T-helper 22 cell (primary cell): ENCODE data around the gene HMG20A.

Experiments used
- DNase-seq: peaks from one replicate; pipeline ENCODE4 v3.0.0-alpha.2; 2020; ENCODE audit warnings: low read depth

The HMG20A gene

GRCh38 chr15:77430652-77431051, 10.0 kb downstream of the HMG20A start:
- no peak for DNase-seq

- no peak for DNase-seq
Observed at GRCh38 chr15:77436822-77437221, 16.1 kb downstream of the HMG20A start.

DNA sequence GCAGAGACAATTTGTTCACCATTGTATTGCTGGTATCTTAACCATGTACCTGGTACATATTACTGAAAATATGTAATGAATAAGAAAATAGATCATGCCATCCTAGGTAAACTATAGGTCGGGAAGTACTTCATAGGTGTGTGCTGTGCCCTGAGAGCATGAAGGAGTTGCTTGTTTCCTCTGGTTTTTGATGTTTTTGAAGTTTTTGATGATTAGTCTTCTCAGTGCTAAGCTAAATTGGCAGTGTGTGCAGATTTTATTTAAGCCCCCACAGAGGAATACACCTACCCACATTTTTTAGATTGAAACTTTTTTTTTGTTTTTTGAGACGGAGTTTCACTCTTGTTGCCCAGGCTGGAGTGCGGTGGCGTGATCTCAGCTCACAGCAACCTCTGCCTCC, 16.6 kb downstream of the HMG20A start:
- DNase-seq: no peak

DNA sequence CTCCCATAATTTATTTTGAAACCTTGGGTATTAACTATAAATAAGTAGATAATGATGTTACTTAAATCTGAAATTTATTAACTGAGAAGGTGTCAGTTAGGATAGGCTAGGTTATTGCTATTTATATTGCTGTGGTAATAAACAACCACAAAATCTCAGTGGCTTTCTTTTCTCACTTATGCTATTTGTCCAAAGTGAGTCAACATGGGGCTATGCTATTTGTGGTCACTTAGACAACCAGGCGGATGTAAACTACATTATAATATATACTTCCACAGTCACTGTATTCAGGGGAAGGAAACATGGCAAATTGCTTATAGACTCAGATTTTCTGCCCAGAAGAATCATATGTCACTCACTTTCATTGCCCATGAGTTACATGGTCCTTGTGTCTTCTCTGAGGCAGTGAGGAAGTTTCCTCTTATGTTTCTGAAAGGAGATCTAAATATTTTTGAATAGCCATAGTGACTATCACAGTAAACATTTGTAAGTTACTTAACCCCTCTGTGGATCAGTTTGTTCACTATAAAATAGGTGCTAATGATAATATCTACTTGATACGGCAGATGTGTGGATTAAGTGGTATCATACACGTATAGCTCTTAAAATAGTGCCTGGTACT, 19.8 kb downstream of the HMG20A start:
- no peak for DNase-seq

- no peak for DNase-seq
Observed at GRCh38 chr15:77446840-77447390, 26.2 kb downstream of the HMG20A start.

GRCh38 chr15:77454265-77454664, 33.6 kb downstream of the HMG20A start:
- DNase-seq: no peak

GRCh38 chr15:77454951-77455350, 34.3 kb downstream of the HMG20A start:
- DNase-seq: no peak

DNA sequence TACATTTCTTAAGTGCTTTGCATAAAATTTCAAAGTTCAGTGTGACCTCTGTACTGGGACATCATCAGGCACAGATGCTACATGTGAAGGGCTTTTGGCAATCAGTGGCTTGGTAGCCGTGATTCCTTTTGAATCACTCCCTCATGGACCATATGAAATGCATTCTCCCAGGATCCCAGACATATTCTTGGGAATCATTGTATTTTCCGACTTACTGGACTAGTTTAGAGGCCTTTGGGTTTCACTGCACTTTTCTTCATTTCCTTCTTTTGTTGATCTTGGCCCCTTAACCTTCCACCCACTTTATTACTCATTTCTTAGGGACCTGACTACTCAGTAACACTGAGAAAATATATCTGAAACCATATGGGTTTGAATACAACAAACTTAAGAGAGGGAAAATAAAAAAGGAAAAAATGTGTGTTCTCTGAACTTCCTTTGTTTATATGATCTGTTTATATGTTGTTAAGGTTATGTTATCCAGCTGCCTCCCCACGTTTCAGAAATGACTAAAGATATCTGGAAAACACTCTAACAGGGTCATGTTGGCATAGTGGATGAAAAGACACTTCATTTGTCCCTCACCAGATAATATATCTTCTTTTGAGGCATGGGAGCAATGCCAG, 35.1 kb downstream of the HMG20A start:
- no peak for DNase-seq

DNA sequence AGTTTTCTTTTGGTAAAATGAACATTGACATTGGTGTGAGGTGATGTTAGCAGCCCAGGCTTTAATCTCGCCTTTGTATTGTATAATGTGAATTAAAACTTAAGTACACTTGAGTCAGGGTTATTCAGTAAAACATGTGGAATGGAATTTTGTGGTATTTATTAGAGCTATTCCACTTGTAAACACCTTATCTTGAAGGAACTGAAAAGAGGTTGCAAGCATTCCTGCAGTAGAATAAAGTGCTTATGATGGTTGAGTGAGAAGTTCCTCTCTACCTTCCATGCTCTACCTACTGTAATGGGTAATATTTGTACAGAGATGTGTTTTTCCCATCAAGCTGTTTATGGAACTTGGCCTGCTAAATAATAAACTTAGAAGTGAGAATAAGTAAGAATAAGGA, 36.1 kb downstream of the HMG20A start:
- DNase-seq: no peak

DNA sequence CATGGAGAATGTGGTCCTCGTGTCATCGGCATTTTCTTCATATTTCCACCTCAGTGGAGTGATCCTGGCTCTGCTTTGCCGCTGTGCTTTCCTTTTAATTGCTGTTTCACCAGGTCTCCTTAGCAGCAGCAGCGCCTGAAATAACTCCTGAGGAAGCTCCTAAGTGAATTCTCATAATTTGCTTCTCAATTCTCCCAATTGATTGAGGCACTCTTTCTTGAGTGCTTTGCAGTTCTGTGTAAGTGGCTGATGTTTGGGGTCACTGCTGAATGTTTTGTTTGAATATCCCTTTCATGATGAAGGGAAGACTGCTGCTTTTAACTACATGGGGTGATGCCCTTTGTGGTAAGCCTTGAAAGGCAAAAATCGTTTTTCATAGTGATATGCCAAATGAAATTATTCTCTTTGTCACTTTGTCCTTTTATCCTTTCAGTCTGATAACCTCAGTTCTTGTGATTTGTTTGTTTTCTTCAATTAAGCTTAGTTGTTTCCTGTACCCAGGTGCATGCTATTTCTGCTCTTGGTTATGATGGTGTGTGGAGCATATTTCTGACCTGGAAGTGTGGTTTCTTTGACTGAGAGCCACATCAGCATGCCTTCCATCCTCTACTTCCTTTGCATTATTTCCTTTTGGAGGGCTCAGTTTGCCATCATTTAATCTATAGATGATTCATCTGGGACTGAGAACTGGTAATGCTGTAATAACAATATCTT, 36.7 kb downstream of the HMG20A start:
- DNase-seq: no peak

DNA sequence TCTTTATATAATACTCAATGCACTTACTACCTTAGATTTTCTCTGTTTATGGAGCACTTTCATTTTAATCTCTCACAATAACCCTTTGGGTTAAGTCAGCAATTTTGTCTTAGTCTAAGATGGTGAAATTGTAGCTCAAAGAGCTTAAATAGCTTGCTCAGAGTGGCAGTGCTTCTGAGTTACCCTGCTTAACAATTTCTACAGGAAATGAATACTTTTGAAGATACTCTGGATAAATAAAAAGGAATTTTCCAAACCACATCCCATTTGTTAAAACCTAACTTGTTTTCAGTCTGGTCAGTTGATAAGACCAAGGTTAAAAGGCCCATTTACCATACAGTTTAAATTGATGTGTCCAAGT, 37.2 kb downstream of the HMG20A start:
- DNase-seq: no peak

DNA sequence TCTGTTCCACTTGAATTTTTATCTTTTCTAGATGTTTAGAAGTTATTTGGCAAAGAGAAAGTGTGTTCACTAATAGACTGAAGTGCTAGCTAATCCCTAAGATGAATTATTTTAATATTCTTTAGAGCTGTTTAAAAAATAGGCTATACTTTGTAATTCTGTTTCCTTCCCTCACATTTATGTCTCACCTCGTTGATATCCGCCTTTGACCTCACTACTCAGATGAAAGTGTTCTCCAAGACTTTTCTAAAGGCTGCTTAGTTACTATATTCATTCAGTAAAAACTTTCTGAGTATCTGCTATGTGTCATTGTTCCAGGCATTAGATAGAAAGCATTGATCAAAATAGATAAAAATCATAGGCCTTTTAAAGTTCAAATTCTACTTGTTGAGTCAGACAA, 38.3 kb downstream of the HMG20A start:
- no peak for DNase-seq

DNA sequence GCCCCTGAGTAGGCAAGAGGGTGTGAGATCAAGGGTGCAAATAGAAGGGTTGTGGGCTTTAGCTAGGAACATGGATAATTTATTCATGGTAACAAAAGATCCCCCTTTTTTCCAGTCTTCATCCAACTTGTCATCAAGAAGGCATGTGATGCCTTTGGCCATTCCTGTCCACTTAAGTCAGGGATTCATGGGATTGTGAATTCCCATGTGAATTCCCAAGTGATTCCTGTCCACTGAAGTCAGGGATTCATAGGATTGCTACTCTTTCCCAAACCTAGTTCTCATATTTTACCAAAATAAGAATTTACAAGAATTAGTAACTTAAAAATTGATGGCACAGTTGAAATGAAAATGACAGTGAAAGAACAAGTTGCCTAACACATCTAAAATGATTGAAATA, 40.8 kb downstream of the HMG20A start:
- DNase-seq: no peak

GRCh38 chr15:77464129-77464865, 43.6 kb downstream of the HMG20A start:
- no peak for DNase-seq

GRCh38 chr15:77466521-77466920, 45.8 kb downstream of the HMG20A start:
- DNase-seq: no peak

DNA sequence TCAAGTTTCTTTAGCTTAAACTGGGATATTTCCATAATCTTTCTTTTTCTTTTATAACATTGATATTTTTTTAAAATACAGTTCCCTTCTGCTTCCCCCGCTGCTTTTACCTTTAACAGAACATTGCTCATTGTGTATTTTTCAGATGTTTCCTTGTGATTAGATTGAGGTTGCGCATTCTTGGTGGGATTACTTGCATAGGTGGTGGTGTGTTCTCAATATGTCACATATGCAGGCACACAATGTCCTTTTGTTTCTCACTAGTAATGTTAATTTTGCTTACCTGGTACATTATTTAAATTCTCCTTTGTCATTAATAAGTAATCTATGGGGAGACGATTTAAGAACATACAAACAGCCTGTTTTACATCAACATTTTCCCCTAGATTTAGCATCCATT, 48.2 kb downstream of the HMG20A start:
- no peak for DNase-seq

DNA sequence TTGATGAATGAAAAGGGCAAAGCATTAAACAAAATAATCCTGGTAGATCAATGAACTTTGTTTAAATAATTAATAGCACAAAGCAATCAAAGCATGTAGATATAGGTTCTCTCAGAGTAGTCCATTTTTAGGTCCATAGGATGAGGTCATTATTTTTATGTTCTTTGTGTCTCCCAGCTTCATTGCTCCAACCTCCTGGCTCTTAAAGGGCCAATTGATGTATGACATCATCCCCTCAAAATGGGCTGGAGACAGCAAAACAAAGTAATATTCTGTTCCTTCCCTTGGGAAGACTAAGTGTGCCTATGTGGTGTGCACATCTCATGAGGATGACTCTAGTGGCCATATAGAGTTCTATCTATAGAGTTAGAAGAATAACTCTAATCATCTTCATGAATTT, 49.5 kb downstream of the HMG20A start:
- DNase-seq: no peak

DNA sequence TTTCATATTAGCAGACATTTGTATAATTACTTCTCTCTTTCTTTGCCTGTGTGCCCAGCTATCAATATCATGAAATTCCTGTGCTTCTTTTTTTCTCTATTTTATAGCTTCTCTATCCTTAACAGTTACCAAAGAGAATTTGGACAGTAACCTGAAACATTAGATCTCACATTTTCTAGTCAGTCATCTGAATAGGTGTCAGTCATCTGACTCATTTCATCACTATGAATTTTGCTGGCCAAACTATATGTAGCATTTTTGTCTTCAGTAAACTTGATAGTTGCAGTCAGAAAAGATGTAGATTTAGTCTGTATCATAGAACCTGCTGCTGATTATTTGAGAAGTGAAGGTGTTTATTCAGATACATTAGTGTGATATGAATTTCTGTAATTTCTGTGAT, 52.6 kb downstream of the HMG20A start:
- no peak for DNase-seq

- no peak for DNase-seq
Observed at GRCh38 chr15:77474310-77474988, 53.8 kb downstream of the HMG20A start.

DNA sequence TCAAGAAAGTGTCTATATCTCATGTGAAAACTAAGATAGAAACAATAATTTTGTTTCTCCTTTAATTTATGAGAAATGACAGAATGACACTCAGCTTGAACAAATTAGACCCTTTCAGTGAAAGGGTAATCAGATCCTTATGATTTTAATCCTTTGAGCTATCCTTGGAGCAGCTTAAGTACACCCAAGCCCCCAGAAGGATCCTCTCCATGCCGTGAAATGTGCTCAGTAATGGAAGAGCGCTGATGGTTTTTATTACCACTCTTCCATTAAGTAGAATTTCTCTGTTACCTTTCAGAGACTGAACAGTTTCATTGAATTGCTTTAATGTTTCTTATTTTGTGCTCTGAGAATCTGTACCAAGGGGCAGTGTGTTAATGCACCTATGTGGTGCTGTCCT, 54.3 kb downstream of the HMG20A start:
- no peak for DNase-seq

- DNase-seq: no peak
Observed at GRCh38 chr15:77475898-77476297, 55.2 kb downstream of the HMG20A start.

GRCh38 chr15:77476995-77477394, 56.3 kb downstream of the HMG20A start:
- DNase-seq: no peak
